CD4-positive, alpha-beta T cell (primary cell): ENCODE data around the gene PARL. TPM values are rescaled to one million over a fixed set of nuclear protein-coding genes. Genes with fewer than 3 reads are reported as not detected.

Source experiments
- ATAC-seq: fragments of 200-7000 bp; cut with Tn5 transposase; one replicate; pipeline ENCODE4 v1.10.0; 2022; ENCODE audit warnings: mild to moderate bottlenecking; ENCODE audit not compliant: poor library complexity
- CTCF ChIA-PET: fragments of 350-600 bp; sonication (Branson Sonifier 250); formaldehyde crosslinking; loops from one replicate; lab custom pipeline; 2021; ENCODE audit warnings: antibody characterized with exemption, inconsistent platforms; lab: Charles Lee
- POLR2A ChIA-PET: fragments of 350-600 bp; sonication (Branson Sonifier 250); formaldehyde crosslinking; loops from one replicate; lab custom pipeline; 2021; ENCODE audit warnings: antibody characterized with exemption, inconsistent platforms; lab: Charles Lee
- DNase-seq, 14 experiments: peaks; one replicate each; pipeline ENCODE4 v3.0.0-alpha.2; 2013 to 2020; ENCODE audit warnings: mixed read lengths in 2 of 14
- H3K27ac ChIP-seq, 2 donors: one replicate each; pipeline versions ENCODE4 v1.5.1 to v1.7.0; 2013; ENCODE audit warnings: low read length in 2 of 2, low read depth in 1 of 2, mild to moderate bottlenecking in 1 of 2
- H3K27me3 ChIP-seq, 2 experiments: 1 replicate in 1 of 2; 2 replicates in 1 of 2; pipeline versions ENCODE4 v1.6.1 to v1.7.0; 2013; ENCODE audit warnings: low read length in 2 of 2, control low read depth in 1 of 2, mild to moderate bottlenecking in 1 of 2, moderate library complexity in 1 of 2; ENCODE audit not compliant: insufficient read depth in 2 of 2, control insufficient read depth in 1 of 2
- H3K36me3 ChIP-seq: one replicate; pipeline ENCODE4 v1.6.1; 2013; ENCODE audit warnings: low read length, control low read depth; ENCODE audit not compliant: insufficient read depth
- H3K4me1 ChIP-seq: one replicate; pipeline ENCODE4 v1.6.1; 2013; ENCODE audit warnings: low read length, control low read depth; ENCODE audit not compliant: insufficient read depth
- H3K4me3 ChIP-seq: one replicate; pipeline ENCODE4 v1.5.1; 2013; ENCODE audit warnings: mild to moderate bottlenecking, low read length, moderate library complexity
- H3K9me3 ChIP-seq, 2 experiments: 1 replicate in 1 of 2; 2 replicates in 1 of 2; pipeline versions ENCODE4 v1.6.1 to v1.7.0; 2013; ENCODE audit warnings: low read length in 2 of 2, mild to moderate bottlenecking in 2 of 2, control low read depth in 1 of 2, moderate library complexity in 1 of 2; ENCODE audit not compliant: control insufficient read depth in 1 of 2, insufficient read depth in 1 of 2
- H3K27ac Mint-ChIP-seq: one replicate; pipeline ENCODE4 v1.8.0; 2020; ENCODE audit warnings: mixed read lengths
- H3K27me3 Mint-ChIP-seq: one replicate; pipeline ENCODE4 v1.8.0; 2021; ENCODE audit warnings: mixed read lengths
- H3K36me3 Mint-ChIP-seq: one replicate; pipeline ENCODE4 v1.8.0; 2021; ENCODE audit warnings: low read depth, mixed read lengths
- H3K4me1 Mint-ChIP-seq: one replicate; pipeline ENCODE4 v1.8.0; 2021; ENCODE audit warnings: low read depth, mixed read lengths
- H3K4me3 Mint-ChIP-seq: one replicate; pipeline ENCODE4 v1.8.0; 2020; ENCODE audit warnings: mild to moderate bottlenecking, mixed read lengths
- H3K9me3 Mint-ChIP-seq: one replicate; pipeline ENCODE4 v1.8.0; 2020; ENCODE audit warnings: mixed read lengths
- intact Hi-C, 2 experiments: fragments of 100-400 bp; cut with DNase I in 1 of 2; cut with micrococcal nuclease in 1 of 2; formaldehyde crosslinking; loops; one replicate each; pipeline versions ENCODE4 v1.15.1 to v1.9.0; 2023 to 2025; cut with DNase I, micrococcal nuclease
- total RNA-seq, 174 experiments: library from RNA in 2 of 174; stranded (reverse) in 2 of 174; gene quantifications; one replicate each; pipeline ENCODE4 v1.2.3 and lab custom pipeline; 2021 to 2026
- TF ChIP-seq, protein P1 (sequence below): fragments of 200-600 bp; IDR thresholded peaks from one replicate; pipeline ENCODE4 v1.8.0; 2022; ENCODE audit warnings: antibody characterized with exemption, mild to moderate bottlenecking

PARL gene
- total RNA-seq, 2 experiments from 2014 or later, result 36.9 to 40.0 TPM

DNA sequence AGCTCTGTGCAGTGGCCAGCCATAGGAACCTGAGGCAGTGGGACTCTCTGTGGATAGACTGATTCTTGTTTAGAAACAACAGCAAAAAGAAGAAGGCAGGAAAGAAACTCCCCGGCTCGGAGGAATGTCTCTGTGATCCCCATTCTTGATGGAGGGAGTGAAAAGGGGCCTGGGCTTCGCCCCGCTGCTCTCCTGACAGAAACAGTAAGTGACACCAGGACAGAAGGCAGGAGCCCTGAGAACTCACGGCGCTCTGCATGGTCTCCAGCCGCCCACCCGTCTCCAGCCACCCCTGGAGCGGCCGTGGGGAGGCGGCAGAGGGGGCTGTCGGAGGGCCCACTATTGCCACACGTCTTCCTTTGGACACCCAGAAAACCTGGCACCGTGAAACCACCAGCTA, 35.7 kb upstream of the PARL start:
- Mint-ChIP-seq H3K4me3 (no peak overlapping the region), H3K36me3 (peaks cover 32% of the 10 kb centered on the region), H3K4me1 (no peaks in the 10 kb centered on the region), H3K27ac (no peak overlapping the region), H3K27me3 (no peaks in the 10 kb centered on the region), H3K9me3 (no peaks in the 10 kb centered on the region)
- TF ChIP-seq, protein P1, sequence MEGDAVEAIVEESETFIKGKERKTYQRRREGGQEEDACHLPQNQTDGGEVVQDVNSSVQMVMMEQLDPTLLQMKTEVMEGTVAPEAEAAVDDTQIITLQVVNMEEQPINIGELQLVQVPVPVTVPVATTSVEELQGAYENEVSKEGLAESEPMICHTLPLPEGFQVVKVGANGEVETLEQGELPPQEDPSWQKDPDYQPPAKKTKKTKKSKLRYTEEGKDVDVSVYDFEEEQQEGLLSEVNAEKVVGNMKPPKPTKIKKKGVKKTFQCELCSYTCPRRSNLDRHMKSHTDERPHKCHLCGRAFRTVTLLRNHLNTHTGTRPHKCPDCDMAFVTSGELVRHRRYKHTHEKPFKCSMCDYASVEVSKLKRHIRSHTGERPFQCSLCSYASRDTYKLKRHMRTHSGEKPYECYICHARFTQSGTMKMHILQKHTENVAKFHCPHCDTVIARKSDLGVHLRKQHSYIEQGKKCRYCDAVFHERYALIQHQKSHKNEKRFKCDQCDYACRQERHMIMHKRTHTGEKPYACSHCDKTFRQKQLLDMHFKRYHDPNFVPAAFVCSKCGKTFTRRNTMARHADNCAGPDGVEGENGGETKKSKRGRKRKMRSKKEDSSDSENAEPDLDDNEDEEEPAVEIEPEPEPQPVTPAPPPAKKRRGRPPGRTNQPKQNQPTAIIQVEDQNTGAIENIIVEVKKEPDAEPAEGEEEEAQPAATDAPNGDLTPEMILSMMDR, result no peak
- Histone ChIP-seq H3K27me3 (no peaks in the 10 kb centered on the region), H3K36me3 (peaks cover 15% of the 10 kb centered on the region), H3K27ac (no peak overlapping the region), H3K4me3 (no peak overlapping the region), H3K4me1 (no peaks in the 10 kb centered on the region), H3K9me3 (no peaks in the 10 kb centered on the region)
- intact Hi-C loops, result no loop called here
- POLR2A ChIA-PET, result no interaction called here
- CTCF ChIA-PET, result no interaction called here
- DNase-seq (no peak), ATAC-seq (no peak)

DNA sequence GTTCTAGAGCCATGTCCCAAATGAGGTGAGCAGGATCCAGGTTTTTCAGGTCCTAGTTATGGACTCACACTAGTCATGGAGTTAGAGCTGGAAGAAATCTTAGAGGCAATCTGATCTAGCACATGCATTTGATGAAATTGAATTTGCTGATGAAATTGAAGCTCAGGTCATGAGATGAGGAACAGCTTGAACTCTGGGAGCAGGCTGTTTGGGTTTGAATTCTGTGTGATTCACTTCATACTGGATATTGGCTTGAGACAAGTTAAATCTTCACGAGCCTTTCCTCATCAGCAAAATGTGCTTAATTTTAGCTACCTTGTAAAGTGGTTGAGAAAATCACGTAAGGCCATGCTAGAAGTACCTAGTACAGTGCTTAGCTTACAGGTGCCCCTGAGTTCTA, 33.5 kb upstream of the PARL start:
- Mint-ChIP-seq H3K27me3 (no peaks in the 10 kb centered on the region), H3K9me3 (no peaks in the 10 kb centered on the region), H3K4me1 (no peaks in the 10 kb centered on the region), H3K36me3 (peaks cover 12% of the 10 kb centered on the region), H3K27ac (no peak overlapping the region), H3K4me3 (no peak overlapping the region)
- ATAC-seq (no peak), DNase-seq (no peak)
- Histone ChIP-seq H3K4me3 (no peak overlapping the region), H3K4me1 (no peaks in the 10 kb centered on the region), H3K27me3 (no peaks in the 10 kb centered on the region), H3K9me3 (no peaks in the 10 kb centered on the region), H3K36me3 (peaks cover 4% of the 10 kb centered on the region), H3K27ac (no peak overlapping the region)
- ChIA-PET CTCF (no interaction called here), POLR2A (no interaction called here)
- TF ChIP-seq, protein P1, result no peak
- intact Hi-C loops, result no loop called here

DNA sequence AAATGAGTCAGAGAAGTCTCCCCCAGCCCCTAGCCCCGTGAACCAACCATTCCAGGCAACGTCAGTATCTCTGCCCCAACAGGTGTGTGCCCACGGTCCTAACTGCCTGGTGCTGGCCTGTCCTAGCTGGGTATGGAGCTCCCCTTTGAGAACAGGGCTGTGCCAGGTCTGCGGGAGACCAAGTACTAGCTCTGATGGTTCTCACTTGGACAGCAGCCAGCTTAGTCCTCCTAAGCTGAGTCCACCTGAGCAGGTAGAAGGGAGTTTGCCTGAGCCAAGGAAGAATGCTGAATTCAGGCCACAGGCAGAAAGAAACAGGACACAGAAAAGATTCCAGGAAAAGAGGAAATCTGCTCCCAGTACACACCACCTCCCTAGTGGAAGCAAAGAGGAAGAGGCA, 33.1 kb upstream of the PARL start:
- Histone ChIP-seq H3K27ac (no peak overlapping the region), H3K4me3 (no peak overlapping the region), H3K9me3 (no peaks in the 10 kb centered on the region), H3K36me3 (peaks cover 3% of the 10 kb centered on the region), H3K27me3 (no peaks in the 10 kb centered on the region), H3K4me1 (no peaks in the 10 kb centered on the region)
- Mint-ChIP-seq H3K4me3 (no peak overlapping the region), H3K36me3 (peaks cover 8% of the 10 kb centered on the region), H3K4me1 (no peaks in the 10 kb centered on the region), H3K27me3 (no peaks in the 10 kb centered on the region), H3K27ac (no peak overlapping the region), H3K9me3 (no peaks in the 10 kb centered on the region)
- TF ChIP-seq, protein P1, result no peak
- ChIA-PET POLR2A (no interaction called here), CTCF (no interaction called here)
- DNase-seq (no peak), ATAC-seq (no peak)
- intact Hi-C loops, result no loop called here
